Fibroblast of the aortic adventitia (primary cell): ENCODE data around the gene SHROOM1. TPM values are rescaled to one million over a fixed set of nuclear protein-coding genes. Genes with fewer than 3 reads are reported as not detected.
A peak's percentile ranks its signal among the peaks of the same experiment; 100 is the strongest.

Experiments used
- DNase-seq: peaks from one replicate; pipeline ENCODE4 v3.0.0-alpha.2; 2010; ENCODE audit warnings: low read depth
- H3K4me3 ChIP-seq: 2 replicates; pipeline ENCODE4 v1.5.1; 2011; ENCODE audit warnings: low read depth, mild to moderate bottlenecking, control low read depth, low read length, moderate library complexity
- CTCF ChIP-seq: IDR thresholded peaks from 2 replicates; pipeline ENCODE4 v1.5.1; 2011; ENCODE audit warnings: mild to moderate bottlenecking, low read length, control low read depth, inconsistent platforms; ENCODE audit not compliant: insufficient read depth
- total RNA-seq: library from RNA; depleted of rRNA; stranded (reverse); fragments of >200 nt; gene quantifications from 2 replicates; pipeline ENCODE4 v1.2.3, GENCODE V29; 2012; ENCODE audit warnings: low replicate concordance

Gene SHROOM1
- total RNA-seq, 1 donor = 7.6 TPM

GRCh38 chr5:132825033-132825833 lies 5.2 kb downstream of the SHROOM1 start:
- no peak for DNase-seq
- H3K4me3 ChIP-seq = no peak overlapping the region
- TF ChIP-seq CTCF = no peak

- TF ChIP-seq CTCF = no peak
- no peak overlapping the region for H3K4me3 ChIP-seq
- no peak for DNase-seq
These were observed 6.0 kb downstream of the SHROOM1 start for GRCh38 chr5:132824426-132824825.

- no peak for DNase-seq
- TF ChIP-seq CTCF = no peak
These were observed 6.9 kb downstream of the SHROOM1 start for GRCh38 chr5:132823481-132824050.

GRCh38 chr5:132822650-132823480 lies 7.6 kb downstream of the SHROOM1 start:
- no peak for TF ChIP-seq CTCF
- no peak overlapping the region for H3K4me3 ChIP-seq
- no peak for DNase-seq

More at GRCh38 chr5:132823481-132824050, 6.9 kb downstream of the SHROOM1 start:
- H3K4me3 ChIP-seq = no peak overlapping the region

- DNase-seq = peak; percentile 30
- no peak overlapping the region for H3K4me3 ChIP-seq
- TF ChIP-seq CTCF = no peak
These were observed 8.7 kb downstream of the SHROOM1 start for GRCh38 chr5:132821791-132822190.

- no peak overlapping the region for H3K4me3 ChIP-seq
- DNase-seq = no peak
- no peak for TF ChIP-seq CTCF
These were observed 9.1 kb downstream of the SHROOM1 start for GRCh38 chr5:132821350-132821749.
